ENCODE data around the gene LYRM4.

LYRM4 gene

DNA sequence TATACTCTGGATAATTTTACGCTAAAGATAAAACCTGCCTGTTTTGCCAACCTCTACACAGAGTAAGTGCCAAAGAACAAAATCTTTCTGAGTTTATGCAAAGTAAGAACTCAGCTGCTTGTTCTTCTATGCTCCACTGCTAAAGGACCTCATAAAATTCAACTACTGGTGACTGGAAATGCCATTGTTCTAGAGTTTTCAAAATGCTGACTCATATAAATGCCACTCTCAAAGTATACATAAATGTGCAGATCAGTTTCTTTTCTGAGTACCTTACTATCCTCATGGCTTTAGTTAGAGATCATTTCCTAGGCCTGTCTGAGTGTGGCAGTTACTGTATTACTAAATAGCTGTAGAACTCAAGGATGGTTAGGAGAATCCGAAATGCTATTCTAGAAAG is 45.6 kb downstream of the LYRM4 start:
- Histone ChIP-seq H3K27me3 (ENCODE audit: low read length) (no peaks in the 10 kb centered on the region), H3K9me3 (ENCODE audit: insufficient read depth, low read length) (no peaks in the 10 kb centered on the region), H3K9me2 (replicated peaks; ENCODE audit: insufficient read depth, low read length) (no peaks in the 10 kb centered on the region), H3K79me2 (ENCODE audit: insufficient read depth, low read length) (no peaks in the 10 kb centered on the region), H3K36me3 (ENCODE audit: low read length) (no peaks in the 10 kb centered on the region), H4K20me1 (ENCODE audit: low read depth, low read length) (no peaks in the 10 kb centered on the region), H3F3A (ENCODE audit: insufficient read depth) (no peaks in the 10 kb centered on the region), H3K4me2 (ENCODE audit: low read depth, low read length, poor library complexity, severe bottlenecking) (no peak overlapping the region), H3K9ac (ENCODE audit: low read length) (no peak overlapping the region), H3K4me3 (ENCODE audit: insufficient read depth, low read length, poor library complexity, severe bottlenecking) (no peak overlapping the region), H3K27ac (ENCODE audit: low read depth, low read length) (no peak overlapping the region), H2AFZ (ENCODE audit: low read depth, low read length, severe bottlenecking) (no peak overlapping the region)
- TF ChIP-seq, protein P1, sequence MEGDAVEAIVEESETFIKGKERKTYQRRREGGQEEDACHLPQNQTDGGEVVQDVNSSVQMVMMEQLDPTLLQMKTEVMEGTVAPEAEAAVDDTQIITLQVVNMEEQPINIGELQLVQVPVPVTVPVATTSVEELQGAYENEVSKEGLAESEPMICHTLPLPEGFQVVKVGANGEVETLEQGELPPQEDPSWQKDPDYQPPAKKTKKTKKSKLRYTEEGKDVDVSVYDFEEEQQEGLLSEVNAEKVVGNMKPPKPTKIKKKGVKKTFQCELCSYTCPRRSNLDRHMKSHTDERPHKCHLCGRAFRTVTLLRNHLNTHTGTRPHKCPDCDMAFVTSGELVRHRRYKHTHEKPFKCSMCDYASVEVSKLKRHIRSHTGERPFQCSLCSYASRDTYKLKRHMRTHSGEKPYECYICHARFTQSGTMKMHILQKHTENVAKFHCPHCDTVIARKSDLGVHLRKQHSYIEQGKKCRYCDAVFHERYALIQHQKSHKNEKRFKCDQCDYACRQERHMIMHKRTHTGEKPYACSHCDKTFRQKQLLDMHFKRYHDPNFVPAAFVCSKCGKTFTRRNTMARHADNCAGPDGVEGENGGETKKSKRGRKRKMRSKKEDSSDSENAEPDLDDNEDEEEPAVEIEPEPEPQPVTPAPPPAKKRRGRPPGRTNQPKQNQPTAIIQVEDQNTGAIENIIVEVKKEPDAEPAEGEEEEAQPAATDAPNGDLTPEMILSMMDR (IDR thresholded peaks at IDR 0.05; ENCODE audit: insufficient read depth, low read length, poor library complexity, severe bottlenecking), result no peak
- TF ChIP-seq EZH2phosphoT487 (conservative IDR thresholded peaks at IDR 0.05; ENCODE audit: low read length), result no peak

DNA sequence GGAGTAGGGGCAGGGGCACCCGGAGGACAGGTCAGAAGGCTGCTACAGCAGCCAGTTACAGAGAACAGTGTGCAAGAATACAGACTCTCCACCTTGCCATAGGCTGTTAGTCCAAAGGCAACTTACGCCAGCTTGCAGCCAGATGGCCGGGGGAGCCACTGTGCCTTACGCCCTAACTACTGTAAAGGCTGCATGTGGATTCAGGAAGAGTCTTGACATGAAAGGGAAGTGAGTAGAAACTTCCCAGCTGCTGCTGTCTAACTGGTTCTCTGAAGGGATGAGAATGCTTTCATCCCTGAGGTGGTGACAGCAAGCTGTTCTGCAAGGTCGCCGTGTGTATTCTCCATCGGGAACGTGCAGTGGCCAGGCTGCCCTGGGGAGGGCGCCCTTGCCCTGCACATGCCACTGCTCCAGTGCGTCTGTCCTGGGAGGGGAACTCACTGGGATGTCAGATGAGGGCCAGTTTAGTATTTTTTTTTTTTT is 46.1 kb downstream of the LYRM4 start:
- no peaks in the 10 kb centered on the region for H3K79me2 ChIP-seq (ENCODE audit: insufficient read depth, low read length)
- TF ChIP-seq EZH2phosphoT487 (conservative IDR thresholded peaks at IDR 0.05; ENCODE audit: low read length), result no peak
- TF ChIP-seq, protein P1 (IDR thresholded peaks at IDR 0.05; ENCODE audit: insufficient read depth, low read length, poor library complexity, severe bottlenecking), result peak; percentile 49
- H3K9ac ChIP-seq (ENCODE audit: low read length), result no peak overlapping the region
- no peaks in the 10 kb centered on the region for H3F3A ChIP-seq (ENCODE audit: insufficient read depth)
- H3K9me3 ChIP-seq (ENCODE audit: insufficient read depth, low read length), result no peaks in the 10 kb centered on the region
- no peak overlapping the region for H2AFZ ChIP-seq (ENCODE audit: low read depth, low read length, severe bottlenecking)
- H3K27ac ChIP-seq (ENCODE audit: low read depth, low read length), result no peak overlapping the region
- no peak overlapping the region for H3K4me3 ChIP-seq (ENCODE audit: insufficient read depth, low read length, poor library complexity, severe bottlenecking)
- H3K9me2 ChIP-seq (replicated peaks; ENCODE audit: insufficient read depth, low read length), result no peaks in the 10 kb centered on the region
- H3K27me3 ChIP-seq (ENCODE audit: low read length), result no peaks in the 10 kb centered on the region
- H4K20me1 ChIP-seq (ENCODE audit: low read depth, low read length), result no peaks in the 10 kb centered on the region
- H3K4me2 ChIP-seq (ENCODE audit: low read depth, low read length, poor library complexity, severe bottlenecking), result no peak overlapping the region
- H3K36me3 ChIP-seq (ENCODE audit: low read length), result no peaks in the 10 kb centered on the region

DNA sequence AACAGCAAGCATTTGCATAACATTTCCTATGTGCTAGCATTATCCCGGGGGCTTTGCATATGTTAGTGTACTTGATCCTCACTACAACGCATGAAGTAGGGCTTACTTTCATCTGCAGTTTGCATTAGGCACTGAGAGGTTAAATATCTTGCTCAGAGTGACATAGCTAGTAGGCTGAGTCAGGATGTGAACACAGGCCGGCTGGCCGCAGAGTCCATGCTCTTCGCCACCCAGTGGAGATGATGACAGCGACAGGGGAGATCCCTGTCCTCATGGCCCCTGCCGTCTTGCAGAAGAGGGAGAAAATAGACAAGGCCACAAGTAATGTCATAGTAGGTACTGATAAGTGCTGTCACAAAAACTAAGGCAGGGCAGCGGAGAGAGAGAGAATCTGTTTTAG is 46.9 kb downstream of the LYRM4 start:
- H3K9ac ChIP-seq (ENCODE audit: low read length), result no peak overlapping the region
- H3K9me2 ChIP-seq (replicated peaks; ENCODE audit: insufficient read depth, low read length), result no peaks in the 10 kb centered on the region
- no peaks in the 10 kb centered on the region for H3K27me3 ChIP-seq (ENCODE audit: low read length)
- no peak for TF ChIP-seq EZH2phosphoT487 (conservative IDR thresholded peaks at IDR 0.05; ENCODE audit: low read length)
- TF ChIP-seq, protein P1 (IDR thresholded peaks at IDR 0.05; ENCODE audit: insufficient read depth, low read length, poor library complexity, severe bottlenecking), result no peak
- no peaks in the 10 kb centered on the region for H3K9me3 ChIP-seq (ENCODE audit: insufficient read depth, low read length)
- H3K36me3 ChIP-seq (ENCODE audit: low read length), result no peaks in the 10 kb centered on the region
- no peak overlapping the region for H2AFZ ChIP-seq (ENCODE audit: low read depth, low read length, severe bottlenecking)
- no peak overlapping the region for H3K4me2 ChIP-seq (ENCODE audit: low read depth, low read length, poor library complexity, severe bottlenecking)
- no peaks in the 10 kb centered on the region for H3F3A ChIP-seq (ENCODE audit: insufficient read depth)
- no peak overlapping the region for H3K27ac ChIP-seq (ENCODE audit: low read depth, low read length)
- no peak overlapping the region for H3K4me3 ChIP-seq (ENCODE audit: insufficient read depth, low read length, poor library complexity, severe bottlenecking)
- H4K20me1 ChIP-seq (ENCODE audit: low read depth, low read length), result no peaks in the 10 kb centered on the region
- no peaks in the 10 kb centered on the region for H3K79me2 ChIP-seq (ENCODE audit: insufficient read depth, low read length)

Data from SU-DHL-6 (cell line).